ENCODE data around the gene TRPV3. TPM values are rescaled to one million over a fixed set of nuclear protein-coding genes. Genes with fewer than 3 reads are reported as not detected.

Gene TRPV3
- total RNA-seq, 3 donors from 2014 or later (not counting 1 experiment from before 2014, with no cell fraction given): 5.6 to 10.3 (median 7.6) TPM

GRCh38 chr17:3573246-3574100 lies 15.9 kb upstream of the TRPV3 start:
- H3K4me1 Mint-ChIP-seq: no peaks in the 10 kb centered on the region
- Histone ChIP-seq H3K9me3 (ENCODE audit: control insufficient read depth, insufficient read depth, low read length) (no peaks in the 10 kb centered on the region), H3K4me1 (ENCODE audit: control insufficient read depth, insufficient read depth, low read length) (no peaks in the 10 kb centered on the region), H3K36me3 (ENCODE audit: control insufficient read depth, insufficient read depth, low read length) (peaks cover under 1% of the 10 kb centered on the region), H3K4me3 (ENCODE audit: low read length) (no peak overlapping the region), H3K27me3 (ENCODE audit: control insufficient read depth, insufficient read depth, low read length) (no peaks in the 10 kb centered on the region), H3K27ac (ENCODE audit: low read length) (no peak overlapping the region)
- H3K27ac Mint-ChIP-seq: no peak overlapping the region
- DNase-seq: no peak
- no peak for TF ChIP-seq CTCF (IDR thresholded peaks at IDR 0.05)
- H3K4me3 Mint-ChIP-seq: no peak overlapping the region
- WGBS (ENCODE audit: insufficient coverage): 93% methylated on average over 20 of the region's 22 CpGs
- H3K9me3 Mint-ChIP-seq: no peaks in the 10 kb centered on the region
- no peak for ATAC-seq
- intact Hi-C loops (cut with micrococcal nuclease): no loop called here
- no peaks in the 10 kb centered on the region for H3K36me3 Mint-ChIP-seq
- no peaks in the 10 kb centered on the region for H3K27me3 Mint-ChIP-seq (ENCODE audit: low read depth in 2 of 2)

GRCh38 chr17:3572231-3572630 lies 14.6 kb upstream of the TRPV3 start:
- Mint-ChIP-seq H3K9me3 (no peaks in the 10 kb centered on the region), H3K4me3 (no peak overlapping the region), H3K4me1 (no peaks in the 10 kb centered on the region), H3K27ac (no peak overlapping the region), H3K27me3 (ENCODE audit: low read depth in 2 of 2) (no peaks in the 10 kb centered on the region), H3K36me3 (no peaks in the 10 kb centered on the region)
- 92% methylated on average over 7 of the region's 7 CpGs for WGBS (ENCODE audit: insufficient coverage)
- no peak overlapping the region for H3K4me3 ChIP-seq (ENCODE audit: low read length)
- H3K36me3 ChIP-seq (ENCODE audit: control insufficient read depth, insufficient read depth, low read length): no peaks in the 10 kb centered on the region
- no peaks in the 10 kb centered on the region for H3K4me1 ChIP-seq (ENCODE audit: control insufficient read depth, insufficient read depth, low read length)
- DNase-seq: no peak
- no peak for ATAC-seq
- H3K27me3 ChIP-seq (ENCODE audit: control insufficient read depth, insufficient read depth, low read length): no peaks in the 10 kb centered on the region
- H3K27ac ChIP-seq (ENCODE audit: low read length): no peak overlapping the region
- no peak for TF ChIP-seq CTCF (IDR thresholded peaks at IDR 0.05)
- intact Hi-C loops (cut with micrococcal nuclease): no loop called here
- no peaks in the 10 kb centered on the region for H3K9me3 ChIP-seq (ENCODE audit: control insufficient read depth, insufficient read depth, low read length)

GRCh38 chr17:3571043-3571900 lies 13.7 kb upstream of the TRPV3 start:
- no peaks in the 10 kb centered on the region for H3K4me1 Mint-ChIP-seq
- DNase-seq: no peak
- no peak overlapping the region for H3K27ac ChIP-seq (ENCODE audit: low read length)

More at GRCh38 chr17:3571043-3571900, 13.7 kb upstream of the TRPV3 start:
- no peaks in the 10 kb centered on the region for H3K36me3 Mint-ChIP-seq
- 94% methylated on average over 36 of the region's 36 CpGs for WGBS (ENCODE audit: insufficient coverage)
- TF ChIP-seq CTCF (IDR thresholded peaks at IDR 0.05): no peak
- no peaks in the 10 kb centered on the region for H3K27me3 ChIP-seq (ENCODE audit: control insufficient read depth, insufficient read depth, low read length)
- no peak overlapping the region for H3K4me3 Mint-ChIP-seq
- H3K4me1 ChIP-seq (ENCODE audit: control insufficient read depth, insufficient read depth, low read length): no peaks in the 10 kb centered on the region
- H3K27me3 Mint-ChIP-seq (ENCODE audit: low read depth in 2 of 2): no peaks in the 10 kb centered on the region
- H3K9me3 ChIP-seq (ENCODE audit: control insufficient read depth, insufficient read depth, low read length): no peaks in the 10 kb centered on the region
- intact Hi-C loops (cut with micrococcal nuclease): no loop called here
- H3K9me3 Mint-ChIP-seq: no peaks in the 10 kb centered on the region
- no peaks in the 10 kb centered on the region for H3K36me3 ChIP-seq (ENCODE audit: control insufficient read depth, insufficient read depth, low read length)
- ATAC-seq: no peak
- H3K27ac Mint-ChIP-seq: no peak overlapping the region
- H3K4me3 ChIP-seq (ENCODE audit: low read length): no peak overlapping the region

Measured in natural killer cell (primary cell).